Neural progenitor cell (in vitro differentiated cells): ENCODE results near the gene GPR68.

Source experiments
- EZH2 ChIP-seq: fragments of 200-600 bp; sonication (generic); IDR thresholded peaks from 2 replicates; pipeline ENCODE4 v1.6.1; 2017; ENCODE audit warnings: antibody characterized with exemption, mild to moderate bottlenecking, moderate library complexity
- EZH2phosphoT487 ChIP-seq: fragments of 200-600 bp; sonication (generic); IDR thresholded peaks from 2 replicates; pipeline ENCODE4 v1.6.1; 2017; ENCODE audit warnings: antibody characterized with exemption
- TF ChIP-seq, protein P1 (sequence below): fragments of 200-600 bp; sonication (generic); IDR thresholded peaks from 2 replicates; pipeline ENCODE4 v1.5.1; 2017; ENCODE audit warnings: antibody characterized with exemption, mild to moderate bottlenecking

DNA sequence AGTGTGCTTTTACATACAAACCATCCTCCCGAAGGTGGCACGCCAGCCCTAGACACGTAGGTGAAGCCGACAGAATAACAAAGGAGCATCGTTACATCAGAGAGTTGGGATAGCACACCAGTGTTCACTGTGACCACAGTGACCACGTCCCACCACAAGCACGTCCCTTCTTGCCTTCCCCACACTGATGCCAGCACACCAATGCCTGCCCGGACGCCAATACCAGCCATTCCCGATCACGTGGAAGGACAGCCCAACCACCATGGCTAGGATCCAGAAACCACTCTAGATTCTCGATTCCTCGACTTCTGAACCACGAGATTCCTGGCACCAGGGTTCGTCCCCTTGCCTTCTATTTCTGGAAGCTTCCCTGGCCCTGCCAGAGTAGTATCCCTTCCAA, 48.0 kb upstream of the GPR68 start:
- TF ChIP-seq, protein P1, sequence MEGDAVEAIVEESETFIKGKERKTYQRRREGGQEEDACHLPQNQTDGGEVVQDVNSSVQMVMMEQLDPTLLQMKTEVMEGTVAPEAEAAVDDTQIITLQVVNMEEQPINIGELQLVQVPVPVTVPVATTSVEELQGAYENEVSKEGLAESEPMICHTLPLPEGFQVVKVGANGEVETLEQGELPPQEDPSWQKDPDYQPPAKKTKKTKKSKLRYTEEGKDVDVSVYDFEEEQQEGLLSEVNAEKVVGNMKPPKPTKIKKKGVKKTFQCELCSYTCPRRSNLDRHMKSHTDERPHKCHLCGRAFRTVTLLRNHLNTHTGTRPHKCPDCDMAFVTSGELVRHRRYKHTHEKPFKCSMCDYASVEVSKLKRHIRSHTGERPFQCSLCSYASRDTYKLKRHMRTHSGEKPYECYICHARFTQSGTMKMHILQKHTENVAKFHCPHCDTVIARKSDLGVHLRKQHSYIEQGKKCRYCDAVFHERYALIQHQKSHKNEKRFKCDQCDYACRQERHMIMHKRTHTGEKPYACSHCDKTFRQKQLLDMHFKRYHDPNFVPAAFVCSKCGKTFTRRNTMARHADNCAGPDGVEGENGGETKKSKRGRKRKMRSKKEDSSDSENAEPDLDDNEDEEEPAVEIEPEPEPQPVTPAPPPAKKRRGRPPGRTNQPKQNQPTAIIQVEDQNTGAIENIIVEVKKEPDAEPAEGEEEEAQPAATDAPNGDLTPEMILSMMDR = no peak
- TF ChIP-seq EZH2phosphoT487 (no peak), EZH2 (no peak)
